COLO829 (cell line): ENCODE results near the gene OR11H7.
"Not testable (repeated sequence)": the region's sequence is repeated elsewhere in the genome, so short reads cannot be mapped to it uniquely, and the experiment has no call there.

Experiments used
- DNase-seq: peaks from one replicate; pipeline ENCODE4 v3.0.0; 2012; ENCODE audit warnings: low spot score

Gene OR11H7

DNA sequence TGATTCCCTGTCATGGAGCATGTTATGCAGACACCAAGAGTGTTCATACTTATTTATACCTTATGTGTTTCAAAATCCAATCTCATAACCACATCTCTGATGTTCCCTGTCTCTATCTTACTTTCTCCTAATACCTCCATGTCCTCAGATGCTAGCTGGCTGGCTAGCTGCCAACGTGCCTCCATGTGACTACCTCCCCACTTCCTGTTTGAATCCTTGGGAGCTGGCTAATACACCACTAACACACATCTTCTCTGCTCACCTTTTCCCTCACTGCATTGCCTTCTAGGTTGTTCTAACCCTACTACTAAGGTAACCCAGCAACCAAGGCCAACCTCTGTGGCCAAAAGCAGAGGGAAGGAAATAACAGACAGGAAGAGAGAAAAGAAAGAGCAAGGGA is 49.6 kb downstream of the OR11H7 start:
- peak; percentile 14 for DNase-seq

DNA sequence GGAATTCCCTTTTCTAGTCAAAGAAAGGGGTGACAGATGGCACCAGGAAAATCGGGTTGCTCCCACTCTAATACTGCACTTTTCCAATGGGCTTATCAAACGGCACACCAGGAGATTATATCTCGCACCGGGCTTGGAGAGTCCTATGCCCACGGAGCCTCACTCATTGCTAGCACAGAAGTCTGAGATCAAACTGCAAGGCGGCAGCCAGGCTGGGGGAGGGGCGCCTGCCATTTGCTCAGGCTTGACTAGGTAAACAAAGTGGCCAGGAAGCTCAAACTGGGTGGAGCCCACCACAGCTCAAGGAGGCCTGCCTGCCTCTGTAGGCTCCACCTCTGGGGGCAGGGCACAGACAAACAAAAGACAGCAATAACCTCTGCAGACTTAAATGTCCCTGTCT is 51.5 kb downstream of the OR11H7 start:
- not testable (repeated sequence) for DNase-seq
